CD4-positive, alpha-beta T cell treated with Interferon alpha-2 for 1 hour (primary cell): ENCODE data around the gene EIF4G1.

Experiments used
- DNase-seq, 2 donors: peaks; one replicate each; pipeline ENCODE4 v3.0.0-alpha.2; 2020 to 2022

Gene EIF4G1

DNA sequence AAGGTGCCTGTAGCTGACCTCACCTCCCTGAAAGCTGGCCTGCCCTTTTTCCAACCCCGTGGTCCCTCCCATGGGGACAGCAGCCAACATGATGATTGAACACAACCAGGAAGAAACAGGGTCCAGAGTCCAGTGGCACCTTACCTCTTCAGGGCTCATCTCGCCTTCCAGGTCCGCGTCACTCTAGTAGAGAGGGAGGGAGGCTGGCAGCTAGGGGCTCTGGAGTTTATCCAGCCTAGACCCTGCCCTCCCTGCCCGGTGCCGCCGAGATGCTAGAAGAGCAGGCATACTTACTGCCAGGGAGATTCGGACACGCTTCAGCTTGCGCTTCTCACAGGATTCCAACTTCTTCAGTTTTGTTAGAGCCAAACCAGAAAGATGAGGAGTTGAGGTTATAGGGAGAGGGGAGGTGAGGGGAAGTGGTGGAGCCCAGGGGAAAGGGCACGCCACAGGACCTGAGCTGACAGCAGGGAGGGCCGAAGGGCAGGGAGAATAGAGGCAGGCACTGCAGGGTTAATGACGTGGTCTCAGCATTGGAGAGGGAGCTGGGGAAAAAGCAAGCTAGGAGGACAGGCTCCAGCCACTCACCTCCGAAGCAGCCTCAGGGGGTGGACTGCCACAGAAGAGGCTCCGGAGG lies 37.9 kb downstream of the EIF4G1 start:
- no peak for DNase-seq

DNA sequence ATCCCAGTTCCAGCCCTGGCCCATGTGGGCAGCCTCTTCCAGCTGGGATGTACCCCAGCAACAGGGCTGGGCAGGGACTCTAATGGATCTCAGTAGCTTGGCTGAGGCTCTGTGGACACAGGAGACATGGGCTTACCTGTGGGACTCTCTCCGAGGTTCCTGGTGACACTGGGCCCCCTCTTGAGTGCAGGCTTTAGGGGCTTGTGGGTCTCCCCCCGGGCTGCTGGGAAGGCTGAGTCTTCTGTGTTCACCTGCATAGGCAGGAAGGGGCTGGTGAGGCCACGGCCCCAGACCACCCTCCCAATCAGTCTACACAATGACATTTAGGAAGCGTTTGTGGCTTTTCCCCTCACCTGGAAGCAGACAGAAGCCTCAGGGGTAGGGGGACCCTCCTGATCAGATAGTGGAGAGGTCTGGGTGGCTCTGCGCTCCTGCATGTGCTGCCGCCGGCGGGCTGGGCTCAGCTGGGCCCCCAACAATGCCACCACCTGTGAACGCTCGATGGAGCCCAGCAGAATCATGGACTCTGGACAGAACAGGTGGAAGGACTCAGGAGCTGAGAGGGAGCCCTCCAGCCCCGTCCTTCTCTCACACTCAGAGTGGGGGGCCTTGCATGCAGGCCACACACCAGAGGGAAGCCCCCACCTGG lies 38.6 kb downstream of the EIF4G1 start:
- DNase-seq, result no peak

DNA sequence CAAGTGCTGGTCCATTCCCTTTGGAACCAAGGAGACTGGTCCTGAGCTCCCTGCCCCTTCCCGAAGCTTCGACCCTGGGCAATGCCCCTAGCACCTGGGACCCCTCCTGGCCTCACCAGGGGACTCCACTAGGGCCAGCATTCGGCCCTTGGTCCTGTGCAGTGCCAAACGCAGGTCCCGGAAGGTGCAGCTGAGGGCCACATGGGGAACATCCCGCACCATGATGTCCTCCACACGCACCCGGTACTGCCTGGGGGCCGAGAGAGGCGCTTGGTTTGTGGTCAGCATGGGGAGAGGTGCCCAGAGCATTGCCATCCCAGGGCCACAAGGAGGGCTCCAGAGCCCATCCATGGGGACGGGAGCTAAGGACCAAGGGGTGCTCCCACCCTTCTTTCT lies 39.1 kb downstream of the EIF4G1 start:
- no peak for DNase-seq

DNA sequence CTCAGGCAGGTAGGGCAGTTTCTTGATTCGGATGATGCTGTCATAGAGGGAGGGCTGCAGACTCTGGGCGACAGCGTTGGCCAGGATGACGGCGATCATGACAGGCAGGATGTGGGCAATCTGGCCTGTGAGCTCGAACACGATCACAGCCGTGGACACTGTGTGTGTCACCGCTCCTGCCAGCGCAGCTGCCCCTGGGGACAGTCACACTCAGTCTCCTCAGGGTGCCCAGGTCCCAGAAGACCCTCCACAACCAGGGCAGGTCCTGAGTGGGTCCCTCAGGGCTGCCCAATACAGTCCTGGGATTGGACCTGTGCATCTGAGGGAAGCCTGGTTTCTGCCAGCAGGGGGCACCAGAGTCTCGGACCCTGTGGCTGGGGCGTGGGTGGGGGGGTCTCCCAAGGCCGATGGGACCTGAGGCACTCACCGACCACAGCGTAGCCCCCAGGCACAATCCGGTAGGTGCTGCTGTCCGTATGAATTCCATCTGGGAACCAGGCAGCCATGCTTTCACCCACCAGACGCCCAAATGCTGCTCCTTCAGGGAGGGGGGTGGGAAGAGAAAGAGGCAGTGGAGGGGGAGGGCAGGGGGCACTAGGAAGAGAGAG lies 39.8 kb downstream of the EIF4G1 start:
- peak; percentile 56 to 67 for DNase-seq

DNA sequence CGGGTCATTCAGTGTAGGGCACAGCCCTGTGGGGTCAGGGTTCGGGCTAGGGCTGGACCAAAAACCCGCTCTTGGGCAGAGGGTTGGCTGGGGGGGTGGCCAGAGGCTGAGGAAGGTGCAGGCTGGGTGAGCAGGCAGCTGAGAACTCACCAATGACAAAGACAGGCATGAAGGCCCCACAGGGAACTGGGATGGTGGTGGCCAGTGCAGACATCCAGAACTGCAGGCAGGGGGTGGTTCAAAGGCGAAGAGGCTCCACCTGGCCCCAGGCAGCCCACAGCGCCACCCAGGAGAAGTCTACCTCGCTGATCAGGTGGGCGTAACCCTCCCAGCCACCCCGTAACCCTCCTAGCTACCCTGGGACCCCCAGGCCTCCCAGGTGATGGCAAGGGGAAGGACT lies 40.3 kb downstream of the EIF4G1 start:
- no peak for DNase-seq

DNA sequence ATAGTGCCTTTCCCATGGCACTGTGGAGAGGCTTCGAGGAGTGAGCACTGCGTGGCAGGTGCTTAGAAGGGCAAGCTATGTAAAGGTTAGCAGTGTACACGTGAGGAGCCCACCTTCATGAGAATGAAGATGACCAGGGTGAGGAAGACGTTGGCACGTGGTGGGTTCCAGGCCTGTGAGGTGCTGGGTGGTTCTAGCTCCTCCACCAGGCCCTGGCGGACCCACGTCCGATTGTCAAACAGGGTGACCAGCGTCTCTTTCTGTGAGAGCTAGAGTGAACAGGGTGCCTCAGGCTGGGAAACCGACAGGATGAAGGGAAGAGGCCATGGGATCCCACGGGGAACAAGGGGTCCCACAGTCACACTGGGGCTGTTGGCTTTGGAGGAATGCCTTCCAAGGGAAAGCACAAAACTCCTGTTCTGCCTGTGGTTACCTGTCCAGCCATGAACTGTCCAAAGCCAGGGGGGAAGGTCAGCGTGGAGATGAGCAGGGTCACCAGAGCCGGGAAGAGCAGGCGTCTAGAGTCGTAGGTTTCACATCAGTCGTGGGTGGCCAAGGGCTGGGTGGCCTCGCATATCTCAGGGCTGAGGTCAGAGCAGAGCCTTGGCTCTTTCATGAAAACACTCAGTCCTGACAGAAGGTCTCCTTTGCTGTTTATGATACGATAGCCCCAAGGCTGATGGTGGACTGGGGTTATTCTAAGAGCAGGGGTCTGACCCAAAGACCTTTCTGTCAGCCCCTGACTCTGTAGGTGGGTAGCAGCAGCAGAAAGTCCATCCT lies 41.0 kb downstream of the EIF4G1 start:
- no peak for DNase-seq

DNA sequence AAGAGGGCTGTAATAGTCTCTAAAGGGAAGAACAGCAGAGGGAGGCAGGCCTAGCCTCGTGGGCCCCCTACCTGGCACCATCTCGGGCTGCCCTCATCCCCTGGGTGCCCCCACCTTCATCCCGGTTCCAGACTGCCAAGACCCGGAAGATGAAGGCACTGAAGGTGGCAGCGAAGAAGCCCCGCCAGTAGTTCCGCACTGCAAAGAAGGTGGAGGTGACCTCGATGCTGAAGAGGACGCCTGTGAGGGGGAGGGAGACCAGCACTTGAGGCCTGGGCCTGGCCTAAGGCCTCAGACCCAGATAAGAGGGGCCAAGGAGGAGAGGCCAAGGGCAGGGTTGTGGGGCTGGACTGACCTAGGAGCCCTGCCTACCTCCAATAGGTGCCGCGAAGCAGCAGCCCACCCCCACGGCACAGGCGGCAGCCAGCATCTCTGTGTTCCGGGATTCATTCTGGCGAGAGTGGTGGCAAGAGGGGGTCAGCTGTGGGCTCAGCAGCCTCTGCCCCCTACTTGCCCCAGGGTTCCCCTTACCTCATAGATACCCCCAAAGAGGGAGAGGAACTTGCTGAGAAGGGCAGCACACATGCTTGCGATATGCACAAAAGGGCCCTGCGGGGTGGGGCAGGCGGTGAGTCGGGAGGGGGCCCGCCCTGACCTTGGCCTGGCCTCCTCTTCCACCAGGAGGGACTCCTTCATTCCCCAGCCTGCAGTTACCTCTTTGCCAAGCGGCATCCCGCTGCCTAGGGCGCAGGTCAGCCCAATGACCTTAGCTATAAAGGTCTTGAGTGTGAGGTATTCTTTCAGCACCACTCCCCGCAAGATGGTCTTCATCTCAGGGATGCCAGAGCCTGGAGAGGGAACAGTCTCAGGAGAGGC lies 43.1 kb downstream of the EIF4G1 start:
- no peak for DNase-seq

DNA sequence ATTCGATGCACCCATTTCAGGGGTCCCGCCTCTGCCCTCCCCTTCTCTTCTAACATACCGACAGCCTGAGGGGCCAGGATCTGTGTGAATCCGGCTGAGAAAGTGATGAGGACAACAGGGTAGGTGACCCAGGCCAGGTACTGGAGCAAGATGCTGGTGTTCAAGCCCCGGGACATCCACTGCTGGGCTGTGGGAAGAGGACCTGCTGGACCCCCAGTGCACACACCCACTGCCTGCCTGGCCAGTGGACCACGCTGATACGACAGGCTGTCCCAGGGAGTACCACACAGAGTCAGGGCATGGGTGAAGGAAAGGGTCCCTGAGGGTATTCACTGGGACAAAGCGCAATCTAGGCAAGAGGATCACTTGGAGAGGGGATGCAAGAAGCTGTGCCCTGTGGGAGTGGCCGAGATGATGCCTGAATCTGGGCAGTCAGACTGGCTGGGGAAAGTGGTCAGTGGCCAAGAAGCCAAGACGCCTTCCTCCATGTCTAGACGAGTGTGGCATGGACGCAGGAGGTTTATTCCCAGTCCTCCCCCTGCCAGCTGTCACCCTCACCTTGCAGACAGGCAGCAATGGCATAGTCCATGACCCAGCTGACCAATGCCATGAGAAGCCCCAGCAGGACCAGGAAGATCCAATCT lies 43.8 kb downstream of the EIF4G1 start:
- no peak for DNase-seq

DNA sequence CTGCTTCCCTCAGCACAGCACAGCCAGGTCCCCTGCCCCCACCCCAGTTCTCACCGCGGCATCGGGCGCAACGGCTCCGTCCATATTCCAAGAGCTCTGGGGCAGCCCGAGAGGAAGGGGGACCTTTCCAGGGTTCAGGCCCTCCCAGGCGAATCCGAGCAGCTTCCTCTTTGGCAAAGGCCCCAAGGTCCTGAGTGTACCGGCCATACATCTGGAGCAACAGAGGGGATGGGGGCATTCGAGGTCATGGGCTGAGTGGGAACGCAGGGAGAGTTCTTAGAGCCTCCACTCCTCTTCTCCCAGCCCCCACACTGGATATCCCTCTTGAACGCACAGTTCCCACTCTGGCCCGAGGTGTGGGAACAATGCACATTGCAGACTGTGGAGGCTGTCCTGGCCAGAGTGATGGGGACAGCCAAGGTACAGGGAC lies 44.5 kb downstream of the EIF4G1 start:
- DNase-seq, result no peak

DNA sequence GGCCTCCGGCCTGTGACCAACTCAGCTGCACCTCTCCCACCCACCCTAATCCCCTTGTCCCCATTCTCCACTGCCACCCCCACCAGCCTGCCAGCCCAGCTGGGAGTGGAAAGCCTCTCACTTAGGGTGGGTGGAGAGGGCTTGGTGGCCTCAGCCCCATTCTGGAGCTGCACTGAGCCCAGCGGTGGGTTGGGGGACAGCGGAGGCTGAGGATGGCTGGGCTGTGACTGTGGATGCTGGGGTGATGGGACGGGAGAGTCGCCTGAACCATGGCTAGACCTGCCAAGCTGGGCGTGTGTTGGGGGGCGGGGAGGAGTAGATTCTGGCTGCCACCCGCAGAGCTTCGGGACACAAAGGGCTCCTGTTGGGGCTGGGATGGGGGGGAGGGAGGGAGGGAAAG lies 45.2 kb downstream of the EIF4G1 start:
- no peak for DNase-seq

DNA sequence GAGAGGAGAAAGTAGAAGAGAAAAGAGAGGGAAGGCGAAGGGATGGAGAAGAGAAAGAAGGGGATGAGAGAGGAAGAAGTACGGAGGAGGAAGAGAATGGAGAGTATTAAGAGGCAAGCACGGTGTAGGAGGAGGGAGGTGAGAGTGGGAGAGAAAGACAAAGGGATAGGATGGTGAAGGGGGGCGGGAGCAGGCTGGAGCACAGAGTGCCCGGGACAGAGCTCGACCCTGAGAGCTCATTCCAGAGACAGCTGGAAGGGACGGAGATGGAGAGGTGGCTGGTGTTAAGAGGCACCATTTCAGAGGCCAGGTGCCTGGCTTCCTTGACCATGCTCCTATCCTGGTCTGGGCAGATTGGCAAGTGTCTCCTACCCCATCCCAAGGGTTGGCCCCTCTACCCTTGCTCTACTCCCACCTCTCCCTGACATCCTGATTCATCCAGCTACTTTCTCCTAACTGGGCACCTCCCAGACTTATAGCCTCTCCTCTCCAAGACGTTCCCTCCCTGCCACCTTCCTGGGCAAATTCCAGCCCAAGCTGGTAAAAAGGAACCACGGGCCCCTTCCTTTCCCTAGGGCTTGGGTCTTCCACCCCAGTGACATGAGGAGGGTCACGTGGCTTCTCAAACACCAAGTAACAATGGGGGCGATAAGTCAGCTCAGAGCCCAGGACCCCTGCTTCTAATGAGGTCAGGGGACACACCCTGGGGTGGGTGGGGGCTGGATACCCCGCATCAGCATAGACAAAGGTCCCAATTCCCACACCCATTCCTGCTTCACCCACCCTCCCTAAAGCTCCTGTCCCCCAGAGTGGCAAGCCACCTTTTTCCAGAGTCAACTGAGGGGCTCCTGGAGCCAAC lies 45.9 kb downstream of the EIF4G1 start:
- DNase-seq, result no peak

DNA sequence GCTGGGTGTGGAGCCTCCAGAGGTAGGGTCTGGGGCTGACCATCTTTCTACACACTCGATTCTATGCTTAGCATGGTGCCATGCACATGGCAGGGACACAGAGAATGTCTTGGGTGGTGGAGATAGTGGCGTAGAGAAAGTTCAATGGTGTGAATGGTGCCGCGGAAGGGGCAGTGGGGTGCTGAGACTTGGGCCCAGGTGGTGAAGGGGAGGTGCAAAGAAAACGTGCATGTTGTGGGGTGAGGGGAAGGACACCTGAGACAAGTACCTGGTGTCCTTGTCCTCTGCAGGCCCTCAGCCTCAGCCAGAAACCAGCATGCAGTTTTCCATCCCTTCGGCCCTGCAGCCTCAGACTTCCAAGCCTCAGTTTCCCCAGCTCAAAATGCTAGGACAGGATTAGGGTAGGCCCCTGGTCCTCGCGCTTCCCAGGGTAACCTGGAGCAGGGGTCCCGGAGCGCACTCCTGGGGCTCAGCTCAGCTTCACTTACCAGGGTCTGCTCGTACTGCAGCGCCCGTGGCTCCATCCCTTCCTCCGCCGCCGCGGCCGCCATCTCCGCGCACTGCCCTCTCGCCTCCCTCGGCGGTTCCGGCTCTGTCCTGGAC lies 46.6 kb downstream of the EIF4G1 start:
- DNase-seq, result no peak

DNA sequence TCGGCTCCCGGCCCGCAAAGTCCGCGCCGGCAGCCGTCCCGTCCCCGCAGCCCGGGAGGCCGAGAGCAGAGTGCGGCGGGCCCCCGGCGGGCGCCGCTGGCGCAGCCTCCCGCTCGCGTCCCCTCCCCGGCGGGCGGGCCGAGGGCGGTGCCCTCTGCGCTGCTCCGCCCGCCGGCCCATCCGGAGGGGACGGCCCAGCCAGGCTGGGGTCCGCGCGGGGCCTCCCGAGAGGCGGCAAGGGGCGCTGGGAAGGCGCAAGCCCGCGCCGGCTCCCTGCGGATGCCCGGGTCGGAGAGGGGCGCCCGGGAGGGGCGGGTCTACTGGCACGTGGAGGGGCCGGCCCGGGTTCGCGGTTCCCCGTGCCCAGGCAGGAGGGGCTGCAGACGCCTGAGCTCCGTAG lies 47.1 kb downstream of the EIF4G1 start, which contains the start of the genes CLCN2 and POLR2H:
Gene CLCN2 (minus strand): TSS at position 74 of the 400 bp plus-strand sequence. CDS start 126 bp downstream, outside the sequence.
Gene POLR2H (plus strand): TSS at position 179 of the 400 bp plus-strand sequence. CDS start 1,783 bp downstream, outside the sequence.
- peak in 1 of 2 donors; percentile 46 for DNase-seq

DNA sequence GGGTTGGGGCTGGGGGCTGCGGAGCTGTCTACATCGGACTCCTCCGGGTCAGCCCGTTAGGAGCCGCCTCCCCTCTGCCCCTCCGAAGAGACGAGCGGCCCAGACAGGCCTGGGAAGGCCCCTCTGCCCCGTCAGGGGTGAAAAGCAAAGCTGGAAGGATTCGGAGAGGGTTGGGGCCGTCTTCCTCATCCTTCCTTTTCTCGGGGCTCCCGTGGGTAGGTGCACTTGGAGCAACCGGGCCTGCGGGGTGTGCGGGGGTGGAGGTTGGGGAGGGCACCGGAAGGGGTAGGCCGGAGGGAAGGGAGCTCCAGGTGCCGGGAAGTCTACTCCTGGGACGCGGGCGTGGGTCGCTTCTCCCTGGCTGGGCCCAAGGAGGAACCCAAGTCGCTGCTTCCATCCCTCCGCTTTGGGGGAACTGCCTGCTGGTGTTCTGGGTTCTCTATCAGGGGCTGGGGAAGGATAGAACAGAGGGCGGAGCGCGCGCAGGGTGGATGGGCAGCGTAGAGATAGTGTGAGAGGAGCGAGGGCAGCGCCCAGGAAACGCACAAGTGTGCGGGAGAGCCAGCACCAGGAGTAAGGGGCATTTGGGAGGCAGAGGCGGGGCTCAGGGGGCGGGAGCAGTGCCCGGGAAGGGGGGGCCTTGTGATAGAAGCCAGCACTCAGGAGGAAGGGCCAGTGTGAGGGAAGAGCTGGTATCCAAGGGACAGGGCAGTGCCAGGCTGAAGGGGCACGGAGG lies 47.7 kb downstream of the EIF4G1 start:
- DNase-seq, result peak in 1 of 2 donors; percentile 46

DNA sequence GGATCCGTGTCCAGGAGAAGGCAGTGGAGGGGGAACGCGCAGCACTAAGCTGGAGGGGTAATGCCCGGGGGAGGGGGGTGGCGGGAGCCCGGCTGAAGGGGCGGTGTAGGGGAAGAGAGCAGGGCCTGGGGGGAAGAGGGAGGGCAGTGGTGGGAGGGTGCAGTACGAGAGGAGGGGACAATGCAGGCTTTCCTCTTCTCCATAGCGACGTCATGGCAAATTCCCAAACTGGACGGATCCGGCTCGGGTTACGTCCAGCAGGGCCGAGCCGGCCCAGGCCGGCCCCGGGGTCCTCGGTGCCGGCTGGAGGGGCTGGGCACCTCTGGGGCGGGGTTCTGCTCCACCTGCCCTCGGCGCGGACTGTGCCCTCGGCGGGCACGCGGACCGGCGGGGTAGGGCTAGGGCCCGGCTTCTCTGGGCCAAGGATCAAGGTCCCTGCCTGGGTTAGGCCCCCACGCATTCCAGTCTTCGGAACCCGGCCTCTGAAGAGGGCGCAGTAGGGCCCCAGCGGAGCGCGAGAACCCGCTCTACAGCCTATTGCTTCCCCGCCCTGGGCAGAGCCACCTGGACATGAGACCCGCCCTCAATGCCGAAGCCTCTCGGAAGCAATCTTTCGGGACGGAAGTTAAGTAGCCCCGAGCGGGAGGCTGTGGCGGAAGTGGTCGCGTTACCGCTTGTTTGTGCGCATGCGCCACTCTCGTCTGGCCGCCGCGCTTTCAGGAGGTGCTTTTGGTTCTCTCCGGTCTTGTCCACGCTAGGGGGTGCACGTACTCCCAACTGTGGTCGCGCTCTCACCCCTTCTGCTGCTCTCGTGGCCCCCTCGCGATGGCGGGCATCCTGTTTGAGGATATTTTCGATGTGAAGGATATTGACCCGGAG lies 48.5 kb downstream of the EIF4G1 start:
- peak; percentile 95 to 96 for DNase-seq

DNA sequence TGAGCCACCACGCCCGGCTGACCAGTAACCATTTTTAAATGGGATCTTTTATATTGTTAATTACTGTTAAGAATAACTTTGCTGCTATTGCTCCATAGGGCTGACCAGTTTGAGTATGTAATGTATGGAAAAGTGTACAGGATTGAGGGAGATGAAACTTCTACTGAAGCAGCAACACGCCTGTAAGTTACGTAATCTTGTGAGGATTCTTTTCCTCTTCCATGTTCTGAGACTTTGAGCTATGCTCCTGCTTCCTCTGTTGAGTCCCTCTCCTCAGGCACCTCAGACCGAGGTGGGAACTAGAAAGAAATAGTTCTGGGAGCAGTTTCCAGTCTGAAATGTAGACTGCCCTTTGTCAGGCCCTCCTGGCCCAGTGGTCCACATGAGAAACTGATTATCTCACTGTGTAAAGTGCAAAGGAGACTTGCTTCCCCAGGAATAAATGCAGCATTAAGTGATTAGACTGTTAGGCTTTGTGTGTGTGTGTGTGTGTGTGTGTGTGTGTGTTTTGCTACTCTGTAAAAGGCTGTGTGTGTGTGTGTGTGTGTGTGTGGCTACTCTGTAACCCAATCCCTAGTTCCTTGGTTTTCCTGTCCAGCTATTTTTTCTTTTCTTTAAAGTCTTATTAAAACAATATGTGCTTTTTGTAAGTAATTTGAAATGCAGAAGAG lies 52.3 kb downstream of the EIF4G1 start:
- no peak for DNase-seq

DNA sequence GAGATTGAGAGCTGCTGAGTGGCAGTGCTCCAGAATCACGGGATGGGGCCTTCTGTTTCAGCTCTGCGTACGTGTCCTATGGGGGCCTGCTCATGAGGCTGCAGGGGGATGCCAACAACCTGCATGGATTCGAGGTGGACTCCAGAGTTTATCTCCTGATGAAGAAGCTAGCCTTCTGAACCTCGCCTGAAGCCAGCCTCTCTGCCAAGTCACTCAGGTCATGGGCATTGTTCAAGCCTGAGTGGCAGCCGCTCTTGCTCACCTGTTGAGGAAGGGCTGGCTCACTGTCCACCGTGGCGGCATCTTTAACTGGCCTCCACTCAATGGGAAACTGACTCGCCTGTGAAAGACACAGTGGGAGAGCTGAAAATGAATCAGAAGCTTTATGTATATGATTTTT lies 53.7 kb downstream of the EIF4G1 start:
- DNase-seq, result no peak
